ENCODE data around the gene SHC2.
"Not testable (repeated sequence)": the region's sequence is repeated elsewhere in the genome, so short reads cannot be mapped to it uniquely, and the experiment has no call there.

The SHC2 gene

GRCh38 chr19:399370-399769 lies 61.5 kb downstream of the SHC2 start:
- peaks cover 22% of the 10 kb centered on the region for H3K27me3 Mint-ChIP-seq (ENCODE audit: low read depth)
- H3K9me3 Mint-ChIP-seq: peaks cover 9% of the 10 kb centered on the region
- H3K36me3 Mint-ChIP-seq (ENCODE audit: low read depth): peaks cover 4% of the 10 kb centered on the region

DNA sequence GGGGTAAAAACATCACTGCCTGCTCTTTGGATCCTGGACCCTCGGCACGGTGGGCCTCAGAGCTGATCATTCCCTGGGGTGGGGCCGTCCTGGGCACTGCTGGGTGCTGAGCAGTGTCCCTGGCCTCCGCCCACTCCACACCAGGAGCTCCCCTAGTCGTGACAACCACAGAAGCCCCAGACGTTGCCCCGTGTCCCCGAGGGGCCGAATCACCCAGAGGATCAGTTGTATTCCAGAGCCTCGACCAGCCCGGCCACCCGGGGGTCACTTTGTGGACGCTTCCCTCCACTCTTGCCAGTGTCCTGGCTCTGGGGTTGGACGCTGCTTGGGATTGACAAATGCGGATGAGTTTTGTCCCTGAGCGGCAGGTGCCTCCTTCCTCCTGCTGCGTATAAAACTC lies 62.1 kb downstream of the SHC2 start:
- Mint-ChIP-seq H3K36me3 (ENCODE audit: low read depth) (peaks cover 4% of the 10 kb centered on the region), H3K4me3 (no peak overlapping the region), H3K9me3 (peaks cover 9% of the 10 kb centered on the region), H3K27me3 (ENCODE audit: low read depth) (peaks cover 22% of the 10 kb centered on the region), H3K27ac (no peak overlapping the region), H3K4me1 (no peaks in the 10 kb centered on the region)
- TF ChIP-seq, protein P1, sequence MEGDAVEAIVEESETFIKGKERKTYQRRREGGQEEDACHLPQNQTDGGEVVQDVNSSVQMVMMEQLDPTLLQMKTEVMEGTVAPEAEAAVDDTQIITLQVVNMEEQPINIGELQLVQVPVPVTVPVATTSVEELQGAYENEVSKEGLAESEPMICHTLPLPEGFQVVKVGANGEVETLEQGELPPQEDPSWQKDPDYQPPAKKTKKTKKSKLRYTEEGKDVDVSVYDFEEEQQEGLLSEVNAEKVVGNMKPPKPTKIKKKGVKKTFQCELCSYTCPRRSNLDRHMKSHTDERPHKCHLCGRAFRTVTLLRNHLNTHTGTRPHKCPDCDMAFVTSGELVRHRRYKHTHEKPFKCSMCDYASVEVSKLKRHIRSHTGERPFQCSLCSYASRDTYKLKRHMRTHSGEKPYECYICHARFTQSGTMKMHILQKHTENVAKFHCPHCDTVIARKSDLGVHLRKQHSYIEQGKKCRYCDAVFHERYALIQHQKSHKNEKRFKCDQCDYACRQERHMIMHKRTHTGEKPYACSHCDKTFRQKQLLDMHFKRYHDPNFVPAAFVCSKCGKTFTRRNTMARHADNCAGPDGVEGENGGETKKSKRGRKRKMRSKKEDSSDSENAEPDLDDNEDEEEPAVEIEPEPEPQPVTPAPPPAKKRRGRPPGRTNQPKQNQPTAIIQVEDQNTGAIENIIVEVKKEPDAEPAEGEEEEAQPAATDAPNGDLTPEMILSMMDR (IDR thresholded peaks at IDR 0.05; ENCODE audit: unreplicated experiment in 3 of 3): no peak

More at GRCh38 chr19:399370-399769, 61.5 kb downstream of the SHC2 start:
- Mint-ChIP-seq H3K4me3 (no peak overlapping the region), H3K4me1 (no peaks in the 10 kb centered on the region), H3K27ac (no peak overlapping the region)
- TF ChIP-seq, protein P1 (IDR thresholded peaks at IDR 0.05; ENCODE audit: unreplicated experiment in 3 of 3): no peak

- H3K36me3 Mint-ChIP-seq (ENCODE audit: low read depth): peaks cover 4% of the 10 kb centered on the region
Observed at GRCh38 chr19:397941-398706, 62.7 kb downstream of the SHC2 start.

DNA sequence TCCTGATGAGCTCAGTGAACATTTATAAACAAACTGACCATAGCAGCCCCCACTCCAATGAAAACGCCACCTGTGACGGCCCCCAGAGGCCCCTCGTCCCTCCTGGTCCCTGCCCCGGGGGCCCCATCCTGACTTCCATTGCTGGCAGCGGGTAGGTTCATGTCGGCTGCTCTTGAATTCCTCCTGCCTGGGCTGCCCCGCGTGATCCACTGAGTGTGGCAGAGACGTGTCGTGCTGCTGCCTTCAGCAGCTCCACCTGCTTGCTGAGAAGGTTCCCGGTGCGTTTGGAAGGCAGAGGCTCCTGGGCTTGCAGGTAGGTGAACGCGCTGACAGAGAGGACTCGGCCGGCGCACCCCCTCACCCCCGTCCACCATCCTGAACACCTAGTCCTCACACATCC lies 63.5 kb downstream of the SHC2 start:
- Mint-ChIP-seq H3K4me3 (no peak overlapping the region), H3K27me3 (ENCODE audit: low read depth) (peaks cover 16% of the 10 kb centered on the region), H3K27ac (no peak overlapping the region), H3K36me3 (ENCODE audit: low read depth) (peaks cover 4% of the 10 kb centered on the region), H3K4me1 (no peaks in the 10 kb centered on the region), H3K9me3 (peaks cover 18% of the 10 kb centered on the region)
- TF ChIP-seq, protein P1 (IDR thresholded peaks at IDR 0.05; ENCODE audit: unreplicated experiment in 3 of 3): no peak

More at GRCh38 chr19:397941-398706, 62.7 kb downstream of the SHC2 start:
- Mint-ChIP-seq H3K4me1 (no peaks in the 10 kb centered on the region), H3K9me3 (peaks cover 13% of the 10 kb centered on the region), H3K27ac (no peak overlapping the region), H3K27me3 (ENCODE audit: low read depth) (peaks cover 21% of the 10 kb centered on the region), H3K4me3 (no peak overlapping the region)
- TF ChIP-seq, protein P1 (IDR thresholded peaks at IDR 0.05; ENCODE audit: unreplicated experiment in 3 of 3): no peak

DNA sequence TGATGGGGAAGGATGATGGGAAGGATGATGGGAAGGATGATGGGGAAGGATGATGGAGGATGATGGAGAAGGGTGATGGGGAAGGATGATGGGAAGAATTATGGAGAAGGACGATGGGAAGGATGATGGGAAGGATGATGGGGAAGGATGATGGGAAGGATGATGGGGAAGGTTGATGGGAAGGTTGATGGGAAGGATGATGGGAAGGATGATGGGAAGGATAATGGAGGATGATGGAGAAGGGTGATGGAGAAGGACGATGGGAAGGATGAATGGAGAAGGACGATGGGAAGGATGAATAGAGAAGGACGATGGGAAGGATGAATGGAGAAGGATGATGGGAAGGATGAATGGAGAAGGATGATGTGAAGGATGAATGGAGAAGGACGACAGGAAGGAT lies 65.4 kb downstream of the SHC2 start:
- Mint-ChIP-seq H3K9me3 (peaks cover 18% of the 10 kb centered on the region), H3K27me3 (ENCODE audit: low read depth) (peaks cover 14% of the 10 kb centered on the region), H3K4me3 (no peak overlapping the region), H3K36me3 (ENCODE audit: low read depth) (peaks cover 4% of the 10 kb centered on the region), H3K27ac (no peak overlapping the region), H3K4me1 (no peaks in the 10 kb centered on the region)
- TF ChIP-seq, protein P1 (IDR thresholded peaks at IDR 0.05; ENCODE audit: unreplicated experiment in 3 of 3): no peak

GRCh38 chr19:394857-395256 lies 66.0 kb downstream of the SHC2 start:
- peaks cover 18% of the 10 kb centered on the region for H3K9me3 Mint-ChIP-seq
- not testable (repeated sequence) for H3K4me1 Mint-ChIP-seq; H3K36me3 Mint-ChIP-seq (ENCODE audit: low read depth); H3K27ac Mint-ChIP-seq; H3K4me3 Mint-ChIP-seq
- H3K27me3 Mint-ChIP-seq (ENCODE audit: low read depth): peaks cover 14% of the 10 kb centered on the region

DNA sequence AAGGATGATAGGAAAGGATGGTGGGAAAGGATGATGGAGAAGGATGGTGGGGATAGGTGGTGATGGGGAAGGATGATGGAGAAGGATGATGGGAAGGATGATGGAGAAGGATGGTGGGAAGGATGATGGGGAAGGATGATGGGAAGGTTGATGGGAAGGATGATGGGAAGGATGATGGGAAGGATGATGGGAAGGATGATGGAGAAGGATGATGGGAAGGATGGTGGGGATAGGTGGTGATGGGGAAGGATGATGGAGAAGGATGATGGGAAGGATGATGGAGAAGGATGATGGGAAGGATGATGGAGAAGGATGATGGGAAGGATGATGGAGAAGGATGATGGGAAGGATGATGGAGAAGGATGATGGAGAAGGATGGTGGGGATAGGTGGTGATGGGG lies 67.3 kb downstream of the SHC2 start:
- Mint-ChIP-seq H3K9me3 (peaks cover 18% of the 10 kb centered on the region), H3K27me3 (ENCODE audit: low read depth) (peaks cover 14% of the 10 kb centered on the region)
- H3K27ac Mint-ChIP-seq; H3K36me3 Mint-ChIP-seq (ENCODE audit: low read depth); H3K4me1 Mint-ChIP-seq; H3K4me3 Mint-ChIP-seq: not testable (repeated sequence)

Measured in nephron (organoid).